ENCODE results near the gene INTS7. TPM values are rescaled to one million over a fixed set of nuclear protein-coding genes. Genes with fewer than 3 reads are reported as not detected.

The INTS7 gene
- total RNA-seq, 1 donor from 2014 or later, result 20.7 TPM

- H3K4me1 ChIP-seq, result no peaks in the 10 kb centered on the region
- H3K4me3 ChIP-seq, result no peak overlapping the region
- Mint-ChIP-seq H3K4me3 (no peak overlapping the region), H3K9me3 (no peaks in the 10 kb centered on the region), H3K36me3 (no peaks in the 10 kb centered on the region), H3K27ac (no peak overlapping the region), H3K27me3 (ENCODE audit: insufficient read depth, low read depth) (peaks cover 3% of the 10 kb centered on the region), H3K4me1 (peaks cover 10% of the 10 kb centered on the region)
- H3F3A ChIP-seq (ENCODE audit: low read depth), result no peaks in the 10 kb centered on the region
- no peaks in the 10 kb centered on the region for H3K79me2 ChIP-seq (ENCODE audit: low read depth)
- no peaks in the 10 kb centered on the region for H3K27me3 ChIP-seq
- H3K9ac ChIP-seq, result no peak overlapping the region
- TF ChIP-seq CTCF (IDR thresholded peaks at IDR 0.05), result no peak
- TF ChIP-seq EZH2 (IDR thresholded peaks at IDR 0.05), result no peak
- H3K36me3 ChIP-seq, result no peaks in the 10 kb centered on the region
- DNase-seq (ENCODE audit: low spot score), result no peak
- no peak overlapping the region for H3K4me2 ChIP-seq
- H2AFZ ChIP-seq (replicated peaks), result no peak overlapping the region
- H3K9me3 ChIP-seq (ENCODE audit: low read depth), result no peaks in the 10 kb centered on the region
- H4K20me1 ChIP-seq (ENCODE audit: low read depth), result no peaks in the 10 kb centered on the region
- H3K27ac ChIP-seq, result no peak overlapping the region
Measured at GRCh38 chr1:211912038-211912437, 123.3 kb downstream of the INTS7 start.

- Histone ChIP-seq H2AFZ (replicated peaks) (no peak overlapping the region), H3K36me3 (no peaks in the 10 kb centered on the region), H3K9me3 (ENCODE audit: low read depth) (no peaks in the 10 kb centered on the region), H3K4me2 (no peak overlapping the region), H3K4me3 (no peak overlapping the region), H3K27ac (no peak overlapping the region), H3K9ac (no peak overlapping the region), H3K79me2 (ENCODE audit: low read depth) (no peaks in the 10 kb centered on the region), H4K20me1 (ENCODE audit: low read depth) (no peaks in the 10 kb centered on the region), H3K4me1 (no peaks in the 10 kb centered on the region), H3F3A (ENCODE audit: low read depth) (no peaks in the 10 kb centered on the region), H3K27me3 (no peaks in the 10 kb centered on the region)
- Mint-ChIP-seq H3K27ac (no peak overlapping the region), H3K4me3 (no peak overlapping the region), H3K4me1 (peaks cover 10% of the 10 kb centered on the region), H3K9me3 (no peaks in the 10 kb centered on the region), H3K27me3 (ENCODE audit: insufficient read depth, low read depth) (peaks cover 3% of the 10 kb centered on the region), H3K36me3 (no peaks in the 10 kb centered on the region)
- TF ChIP-seq CTCF (IDR thresholded peaks at IDR 0.05) (no peak), EZH2 (IDR thresholded peaks at IDR 0.05) (no peak), EZH2phosphoT487 (IDR thresholded peaks at IDR 0.05) (no peak)
- DNase-seq (ENCODE audit: low spot score), result no peak
Measured at GRCh38 chr1:211910913-211911485, 124.4 kb downstream of the INTS7 start.

GRCh38 chr1:211910113-211910884 lies 125.1 kb downstream of the INTS7 start:
- H2AFZ ChIP-seq (replicated peaks), result no peak overlapping the region
- no peaks in the 10 kb centered on the region for H3K79me2 ChIP-seq (ENCODE audit: low read depth)
- H3K27me3 Mint-ChIP-seq (ENCODE audit: insufficient read depth, low read depth), result peaks cover 3% of the 10 kb centered on the region
- H3K27ac ChIP-seq, result no peak overlapping the region
- no peaks in the 10 kb centered on the region for H4K20me1 ChIP-seq (ENCODE audit: low read depth)
- TF ChIP-seq EZH2phosphoT487 (IDR thresholded peaks at IDR 0.05) (no peak), CTCF (IDR thresholded peaks at IDR 0.05) (no peak), EZH2 (IDR thresholded peaks at IDR 0.05) (no peak)
- H3K27ac Mint-ChIP-seq, result no peak overlapping the region
- H3K4me3 ChIP-seq, result no peak overlapping the region
- H3K4me1 Mint-ChIP-seq, result peaks cover 10% of the 10 kb centered on the region
- H3K9me3 ChIP-seq (ENCODE audit: low read depth), result no peaks in the 10 kb centered on the region
- H3K9ac ChIP-seq, result no peak overlapping the region
- H3K4me3 Mint-ChIP-seq, result no peak overlapping the region
- no peaks in the 10 kb centered on the region for H3K9me3 Mint-ChIP-seq
- no peaks in the 10 kb centered on the region for H3K36me3 Mint-ChIP-seq
- H3F3A ChIP-seq (ENCODE audit: low read depth), result no peaks in the 10 kb centered on the region
- no peak for DNase-seq (ENCODE audit: low spot score)
- H3K4me2 ChIP-seq, result no peak overlapping the region
- H3K36me3 ChIP-seq, result no peaks in the 10 kb centered on the region
- H3K27me3 ChIP-seq, result no peaks in the 10 kb centered on the region
- no peaks in the 10 kb centered on the region for H3K4me1 ChIP-seq

All from neural progenitor cell (in vitro differentiated cells).